Activated CD8-positive, alpha-beta memory T cell treated with anti-CD3 and anti-CD28 coated beads, Interleukin-2, amount 50 U/mL, for 48 hours (primary cell): ENCODE data around the gene KCTD18.
A peak's percentile ranks its signal among the peaks of the same experiment; 100 is the strongest.

Experiments used
- DNase-seq: peaks from one replicate; pipeline ENCODE4 v3.0.0-alpha.2; 2020

KCTD18 gene

DNA sequence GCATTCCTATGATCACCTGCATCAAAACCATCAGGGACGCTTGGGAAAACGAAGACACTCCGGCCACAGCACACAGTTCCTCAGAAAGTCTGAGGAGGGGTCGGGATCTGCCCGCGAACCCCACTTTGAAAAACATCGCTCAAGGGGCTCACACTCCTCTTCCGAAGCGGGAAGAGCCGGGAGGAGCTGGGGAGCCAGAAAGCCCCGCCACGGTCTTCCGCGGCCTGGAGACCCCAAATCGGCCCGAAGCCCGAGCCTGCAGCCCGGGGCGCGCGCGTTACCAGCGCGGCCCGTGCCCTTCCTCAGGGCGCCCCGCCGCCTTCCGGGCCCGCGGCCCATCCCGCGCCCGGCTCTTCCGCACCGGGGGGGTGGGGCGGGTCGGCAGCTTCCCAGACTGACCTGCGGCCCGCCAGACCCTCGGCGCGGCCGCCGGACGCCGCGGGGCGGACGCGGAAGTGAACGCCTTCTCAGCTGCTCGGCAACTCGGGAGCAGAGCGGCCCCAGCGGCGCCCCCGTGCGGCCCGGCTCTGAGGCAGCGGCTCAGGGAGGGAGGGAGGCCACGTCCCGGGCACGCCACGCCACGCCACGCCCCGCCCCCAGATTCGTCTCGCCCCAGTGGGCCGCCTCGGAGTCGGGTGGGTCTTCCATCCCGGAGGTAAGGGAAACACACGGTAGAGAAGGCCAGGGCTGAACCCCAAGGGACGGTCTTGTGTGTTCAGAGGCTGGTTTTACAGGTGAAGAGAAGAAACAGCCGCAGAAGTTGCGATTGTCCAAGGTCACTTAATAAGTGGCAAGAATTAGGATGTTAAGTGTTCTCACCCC lies at the start of gene KCTD18:
Gene KCTD18 (minus strand): TSS at position 457 of the 822 bp plus-strand sequence. CDS start 3,052 bp downstream, outside the sequence.
- peak; percentile 97 for DNase-seq

DNA sequence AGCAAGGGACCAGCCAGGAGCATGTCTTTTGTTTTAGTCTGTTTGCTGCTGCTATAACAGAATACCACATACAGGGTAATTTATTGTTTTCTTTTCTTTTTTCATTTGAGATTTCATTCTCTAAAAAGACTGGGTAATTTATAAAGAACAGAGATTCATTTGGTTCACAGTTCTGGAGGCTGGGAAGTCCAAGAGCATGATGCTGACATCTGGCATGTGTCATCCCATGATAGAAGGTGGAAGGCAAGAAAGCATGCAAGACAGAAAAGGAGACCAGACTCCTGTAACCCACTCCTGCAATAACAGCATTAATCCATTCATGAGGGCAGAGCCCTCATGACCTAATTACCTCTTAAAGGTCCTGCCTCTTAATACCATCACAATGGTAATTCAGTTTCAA lies 30.9 kb upstream of the KCTD18 start:
- no peak for DNase-seq

DNA sequence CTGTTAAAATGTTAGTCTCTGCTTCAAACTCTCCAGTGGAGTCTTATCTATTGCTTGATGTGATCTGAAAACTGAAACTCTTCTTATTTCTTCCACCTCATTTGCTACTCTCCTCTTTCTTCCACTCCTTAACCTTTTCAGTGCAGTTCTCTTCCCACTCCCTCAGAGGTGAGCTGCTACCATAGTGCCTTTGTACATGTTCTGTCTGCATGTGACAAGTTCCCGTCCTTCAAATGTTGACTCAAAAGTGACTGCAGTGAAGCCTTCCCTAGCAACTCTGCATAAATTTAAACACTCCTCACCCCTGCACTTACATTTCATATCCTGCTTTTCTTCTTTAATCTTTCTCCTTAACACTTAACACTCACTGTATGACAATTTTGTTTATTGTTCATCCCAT lies 28.3 kb upstream of the KCTD18 start:
- no peak for DNase-seq

DNA sequence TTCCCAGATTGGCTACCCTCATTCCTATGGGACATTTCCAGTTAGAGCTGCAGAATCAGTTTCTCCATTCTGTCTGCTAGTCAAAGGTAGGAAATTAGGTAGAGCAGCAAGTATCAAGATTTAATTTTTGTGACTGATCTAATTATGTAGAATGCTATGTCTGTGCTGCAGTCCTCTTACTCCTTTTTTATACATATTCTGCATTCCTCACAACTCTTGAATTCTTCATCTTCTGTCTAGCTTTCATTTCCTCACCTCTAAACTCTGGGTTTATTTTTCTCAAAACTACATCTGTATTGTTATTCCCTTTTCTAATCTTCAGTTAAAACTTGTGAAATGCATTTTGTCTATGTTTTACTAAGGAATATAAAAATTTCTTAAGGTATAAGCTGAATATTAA lies 24.7 kb upstream of the KCTD18 start:
- no peak for DNase-seq

DNA sequence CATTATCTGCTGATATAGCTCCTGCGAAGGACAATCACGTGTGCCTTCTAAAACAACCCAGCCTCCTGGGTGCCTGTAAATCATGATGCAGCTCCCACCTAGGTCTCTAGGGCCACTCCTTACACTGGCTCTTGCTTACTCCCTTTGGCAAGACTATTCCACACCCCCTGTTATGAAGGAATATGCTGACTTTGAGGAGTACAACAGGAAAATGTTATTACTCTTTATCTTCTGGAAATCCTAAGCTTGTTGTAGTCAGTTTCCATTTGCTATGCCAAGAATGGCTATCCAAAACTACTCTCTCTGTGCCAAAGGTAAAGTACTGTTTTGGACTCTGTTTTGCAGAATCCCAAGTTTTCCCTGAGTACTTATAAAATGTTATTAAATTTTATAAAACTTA lies 23.9 kb upstream of the KCTD18 start:
- no peak for DNase-seq

GRCh38 chr2:200528228-200528627 lies 18.4 kb upstream of the KCTD18 start:
- DNase-seq, result no peak

DNA sequence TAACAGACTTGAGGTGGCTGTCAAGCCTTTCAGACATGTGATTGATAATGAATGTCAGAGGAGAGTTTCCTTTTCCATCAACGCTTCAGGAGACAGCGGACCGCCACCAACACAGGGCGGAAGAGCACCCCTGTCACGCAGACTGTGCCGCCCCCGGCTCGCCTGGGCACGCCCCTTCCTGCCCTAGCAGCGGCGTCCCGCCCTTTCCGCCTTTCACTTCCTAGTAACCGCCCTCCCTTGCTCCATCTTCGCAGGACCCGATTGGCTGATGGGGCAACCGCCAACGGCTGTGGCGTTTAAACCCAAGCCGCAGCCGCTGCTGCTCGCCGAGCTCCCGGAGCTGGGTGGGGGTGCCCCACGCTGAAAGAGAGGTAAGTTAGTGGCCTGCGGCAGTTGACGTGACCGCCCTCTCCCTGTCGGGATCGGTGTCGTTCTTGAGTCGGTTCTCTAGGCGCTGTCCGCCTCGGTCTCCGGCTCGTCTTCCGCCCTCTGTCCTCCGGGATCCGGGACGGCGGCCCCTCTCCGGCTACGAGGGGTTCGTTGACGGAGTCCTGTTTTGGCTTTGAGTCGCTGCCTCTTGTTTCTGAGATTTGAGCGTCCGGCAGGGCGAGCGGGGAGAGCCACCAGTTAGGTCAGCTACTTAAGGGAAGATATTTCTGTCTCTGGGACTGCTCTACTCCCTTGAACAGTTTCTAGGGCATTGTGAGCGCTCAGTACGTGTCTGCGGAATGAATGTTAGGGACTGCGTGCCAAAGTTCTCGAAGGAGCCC lies 16.2 kb upstream of the KCTD18 start, which contains the start of gene SGO2:
Gene SGO2 (plus strand): TSS at position 326 of the 770 bp plus-strand sequence. CDS start 6,769 bp downstream, outside the sequence.
- DNase-seq, result peak; percentile 95

- no peak for DNase-seq
Measured at GRCh38 chr2:200525551-200525881, 15.6 kb upstream of the KCTD18 start.

- DNase-seq, result no peak
Measured at GRCh38 chr2:200525066-200525465, 15.2 kb upstream of the KCTD18 start.

DNA sequence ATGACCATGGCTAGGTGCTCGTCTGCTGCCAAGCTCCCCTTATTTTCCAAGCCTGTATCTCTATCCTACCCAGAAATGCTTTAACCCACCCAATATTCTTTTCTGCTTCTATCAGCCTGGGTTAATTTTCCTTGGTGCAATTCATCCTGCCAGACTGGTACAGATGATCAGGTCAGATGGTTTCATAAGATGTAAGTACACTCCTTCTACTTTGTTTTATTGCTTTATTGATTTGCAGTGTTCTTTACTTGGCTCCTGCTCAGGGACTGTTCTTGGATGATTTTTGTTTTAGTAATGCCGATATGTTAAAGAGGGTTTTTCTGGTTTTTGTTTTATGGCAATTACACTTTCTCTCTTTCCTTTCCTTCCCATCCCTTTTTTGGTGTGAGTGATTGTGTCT lies 13.7 kb upstream of the KCTD18 start:
- DNase-seq, result no peak

- DNase-seq, result no peak
Measured at GRCh38 chr2:200523158-200523557, 13.3 kb upstream of the KCTD18 start.

- no peak for DNase-seq
Measured at GRCh38 chr2:200515155-200515554, 5.3 kb upstream of the KCTD18 start.

DNA sequence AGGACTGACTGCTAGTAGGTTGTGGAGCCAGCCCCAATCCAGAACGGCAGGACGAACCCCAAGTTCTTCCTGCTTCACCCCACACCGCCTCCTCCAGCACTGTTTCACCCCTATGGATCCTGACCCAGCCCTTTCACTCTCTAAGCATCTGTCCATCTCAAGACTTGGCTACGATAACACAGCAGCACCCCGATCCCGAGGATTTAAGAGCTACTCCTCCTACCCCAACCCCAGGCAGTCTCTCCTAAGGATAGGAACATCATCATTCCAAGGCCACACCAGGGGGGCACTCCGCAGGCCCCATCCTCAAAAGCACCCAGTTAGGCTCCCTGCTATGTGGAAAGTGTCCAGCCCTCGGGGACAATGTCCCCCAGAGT lies 645 bp downstream of the KCTD18 start:
- DNase-seq, result peak; percentile 55

DNA sequence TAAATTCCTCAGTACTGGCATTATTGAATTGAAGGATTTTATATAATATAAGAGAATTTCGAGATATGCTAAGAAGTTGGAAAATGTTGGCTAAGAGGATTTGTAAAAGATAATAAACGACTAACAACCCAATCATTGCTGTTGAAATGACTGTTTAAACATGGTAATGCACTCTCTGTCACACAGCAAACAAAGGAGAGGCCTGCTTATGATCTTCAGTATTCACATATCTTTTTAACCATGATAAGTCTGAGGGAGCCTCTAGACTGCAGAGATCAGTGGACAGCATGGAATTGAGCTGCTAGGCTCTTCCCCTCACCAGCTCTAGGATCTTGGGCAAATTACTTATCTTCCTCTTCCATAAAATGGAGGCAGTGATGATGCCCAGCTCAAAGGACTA lies 2.7 kb downstream of the KCTD18 start:
- DNase-seq, result no peak

- DNase-seq, result no peak
Measured at GRCh38 chr2:200506679-200507078, 3.2 kb downstream of the KCTD18 start.

GRCh38 chr2:200502196-200502595 lies 7.7 kb downstream of the KCTD18 start:
- no peak for DNase-seq

GRCh38 chr2:200498402-200499162 lies 11.3 kb downstream of the KCTD18 start:
- no peak for DNase-seq

DNA sequence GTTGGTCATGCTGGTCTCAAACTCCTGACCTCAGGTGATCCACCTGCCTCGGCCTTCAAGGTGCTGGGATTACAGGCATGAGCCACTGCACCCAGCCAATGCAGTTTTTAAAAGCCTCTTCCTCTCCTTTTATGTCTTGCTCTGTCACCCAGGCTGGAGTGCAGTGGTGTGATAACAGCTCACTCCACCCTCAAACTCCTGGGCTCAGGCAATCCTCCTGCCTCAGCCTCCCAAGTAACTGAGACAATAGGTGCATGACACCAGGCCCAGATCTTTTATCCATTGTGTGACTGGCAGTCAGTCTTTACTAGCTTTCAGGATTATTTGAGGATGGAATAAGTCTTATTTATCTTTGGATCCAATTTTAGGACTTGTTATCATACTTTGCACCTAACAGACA lies 13.2 kb downstream of the KCTD18 start:
- DNase-seq, result no peak

DNA sequence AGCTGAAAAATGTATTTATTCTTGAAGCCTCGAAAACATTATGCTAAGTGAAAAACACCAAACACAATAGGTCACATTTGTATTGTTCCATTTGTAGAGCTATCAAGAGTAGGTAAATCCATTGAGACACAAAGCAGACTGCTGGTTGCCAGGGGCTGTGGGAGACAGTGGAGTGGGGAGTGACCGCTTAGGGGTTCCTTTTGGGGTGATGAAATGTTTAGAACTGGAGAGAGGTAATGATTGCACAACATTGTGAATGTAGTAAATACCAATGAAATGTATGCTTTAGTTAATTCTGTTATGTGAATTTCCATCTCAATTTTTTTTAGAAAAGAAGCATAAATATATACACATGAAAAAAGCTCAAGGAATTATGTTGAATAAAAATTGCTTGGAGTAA lies 15.8 kb downstream of the KCTD18 start:
- no peak for DNase-seq

GRCh38 chr2:200492656-200493055 lies 17.2 kb downstream of the KCTD18 start:
- no peak for DNase-seq

DNA sequence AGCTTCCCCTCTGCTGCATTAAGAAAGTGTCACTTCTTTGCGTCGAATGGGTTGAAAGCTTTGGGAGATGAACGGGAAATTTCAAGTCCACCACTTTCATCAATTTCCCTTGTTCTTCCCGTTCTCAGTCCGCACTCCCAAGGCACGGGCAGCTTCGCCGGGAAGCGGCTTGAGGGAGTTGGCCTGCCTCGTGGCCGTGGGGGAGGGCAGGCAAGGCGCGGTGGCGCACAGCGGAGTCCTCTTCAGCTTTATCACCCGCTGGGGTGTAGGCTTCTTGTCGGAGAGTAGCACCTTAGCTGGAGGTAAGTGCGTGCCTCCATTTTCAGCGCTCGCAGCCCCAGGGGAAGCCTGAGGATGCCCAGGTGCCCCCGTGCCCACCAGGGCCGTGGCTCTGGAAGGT lies 19.9 kb downstream of the KCTD18 start:
- no peak for DNase-seq

GRCh38 chr2:200488169-200488568 lies 21.7 kb downstream of the KCTD18 start:
- DNase-seq, result no peak

DNA sequence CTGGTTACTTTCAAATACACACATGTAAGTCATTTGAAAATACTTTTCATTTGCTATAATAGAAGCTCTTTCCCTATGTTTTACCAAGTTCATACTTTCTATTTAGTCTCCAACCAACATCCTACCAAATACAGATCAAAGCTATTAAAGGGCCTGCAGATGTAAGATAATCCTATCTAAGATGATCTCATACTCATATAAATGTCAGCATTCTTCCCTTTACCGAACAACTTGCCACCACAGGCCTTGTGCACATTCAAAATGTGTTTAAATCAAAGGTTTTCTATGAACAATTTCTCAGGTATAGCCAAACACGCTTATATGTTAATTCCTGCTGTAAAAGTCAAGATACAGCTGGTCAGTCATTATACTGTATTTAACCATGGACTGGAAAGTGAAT lies 23.3 kb downstream of the KCTD18 start:
- no peak for DNase-seq

- DNase-seq, result no peak
Measured at GRCh38 chr2:200484934-200485333, 24.9 kb downstream of the KCTD18 start.
